GM15510 (cell line): ENCODE measurements around the gene TSPOAP1.

Experiments used
- POLR2A ChIP-seq: IDR thresholded peaks from 3 replicates; pipeline ENCODE4 v1.6.1; 2011; ENCODE audit warnings: borderline replicate concordance; ENCODE audit not compliant: insufficient read length; ENCODE audit errors: extremely low read depth

Gene TSPOAP1

DNA sequence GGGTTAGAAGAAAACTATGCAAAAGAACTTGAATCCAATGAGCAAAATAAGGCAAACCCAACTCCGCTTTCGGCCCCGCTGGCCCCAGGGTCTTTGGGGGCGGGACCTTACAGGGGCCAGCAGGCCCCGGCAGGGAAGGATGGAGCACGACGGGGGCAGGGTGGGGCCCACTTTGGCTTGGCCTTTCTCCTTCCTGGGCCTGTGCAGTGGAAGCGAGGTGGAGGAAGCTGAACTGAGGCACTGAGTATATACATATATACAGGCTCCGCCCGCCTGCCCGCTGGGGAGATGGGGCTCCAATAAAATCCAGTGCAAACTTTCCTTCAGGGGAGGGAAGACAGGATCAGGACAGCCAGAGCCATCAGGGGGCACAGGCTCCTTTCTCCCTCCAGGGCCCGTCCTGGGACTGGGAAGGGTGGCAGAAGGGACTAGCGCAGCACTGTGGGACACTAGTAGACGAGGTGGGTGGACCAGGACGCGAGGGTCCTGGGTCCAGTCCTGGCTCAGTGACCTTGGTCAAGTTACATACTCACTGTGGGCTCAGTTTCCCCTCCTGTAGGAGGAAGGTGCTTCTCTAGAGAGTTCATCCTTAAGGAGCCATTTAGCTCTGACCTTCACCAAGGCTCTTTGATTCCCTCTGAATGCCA, 27.0 kb downstream of the TSPOAP1 start:
- no peak for TF ChIP-seq POLR2A

DNA sequence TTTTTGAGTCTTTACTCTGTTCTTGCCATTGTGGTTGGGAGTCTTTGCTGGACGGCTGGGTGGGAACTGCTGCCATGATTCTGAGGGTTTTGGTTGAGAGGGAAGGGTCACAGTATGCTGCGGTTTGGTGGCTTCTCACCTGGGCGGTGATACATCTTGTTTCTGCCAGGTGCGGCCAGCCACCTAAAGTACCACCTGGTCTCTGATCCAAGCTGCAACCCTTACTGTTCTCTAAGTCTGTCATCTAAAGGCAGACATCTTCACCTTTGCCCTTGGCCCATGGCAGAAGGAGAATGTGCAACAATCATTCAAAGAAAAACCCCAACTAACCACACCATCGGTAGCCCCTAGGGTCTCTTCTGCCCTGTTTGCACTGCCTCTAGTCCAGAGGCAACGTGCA, 28.3 kb downstream of the TSPOAP1 start:
- no peak for TF ChIP-seq POLR2A

DNA sequence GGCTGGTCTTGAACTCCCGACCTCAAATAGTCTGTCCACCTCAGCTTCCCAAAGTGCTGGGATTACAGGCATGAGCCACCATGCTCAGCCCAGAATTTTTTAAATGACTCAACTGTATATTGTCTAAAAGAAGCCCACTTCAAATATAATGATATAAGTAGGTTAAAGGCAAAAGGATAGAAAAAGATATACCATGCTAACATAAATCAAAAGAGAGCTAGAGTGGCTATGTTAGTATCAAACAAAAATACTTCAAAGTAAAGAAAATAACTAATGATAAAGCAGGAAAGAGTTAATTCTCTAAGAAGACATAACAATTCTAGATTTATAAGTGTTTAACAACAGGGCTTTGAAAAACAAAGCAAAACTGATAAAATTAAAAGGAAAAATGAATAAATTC, 34.6 kb downstream of the TSPOAP1 start:
- TF ChIP-seq POLR2A: no peak

DNA sequence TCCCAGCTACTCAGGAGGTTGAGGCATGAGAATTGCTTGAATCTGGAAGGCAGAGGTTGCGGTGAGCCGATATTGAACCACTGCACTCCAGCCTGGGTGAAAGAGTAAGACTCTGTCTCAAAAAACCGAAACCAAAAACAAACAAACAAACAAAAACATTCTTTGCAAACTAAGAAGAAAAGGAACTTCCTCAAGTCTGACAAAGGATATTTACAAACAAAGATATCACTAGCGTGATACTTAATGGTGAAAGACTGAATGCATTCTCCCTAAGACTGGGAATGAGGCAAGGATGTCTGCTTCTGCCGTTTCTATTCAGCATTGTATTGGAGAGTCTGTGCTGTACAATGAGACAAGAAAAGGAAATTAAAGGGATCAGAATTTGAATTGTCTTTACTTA, 37.3 kb downstream of the TSPOAP1 start:
- TF ChIP-seq POLR2A: no peak

DNA sequence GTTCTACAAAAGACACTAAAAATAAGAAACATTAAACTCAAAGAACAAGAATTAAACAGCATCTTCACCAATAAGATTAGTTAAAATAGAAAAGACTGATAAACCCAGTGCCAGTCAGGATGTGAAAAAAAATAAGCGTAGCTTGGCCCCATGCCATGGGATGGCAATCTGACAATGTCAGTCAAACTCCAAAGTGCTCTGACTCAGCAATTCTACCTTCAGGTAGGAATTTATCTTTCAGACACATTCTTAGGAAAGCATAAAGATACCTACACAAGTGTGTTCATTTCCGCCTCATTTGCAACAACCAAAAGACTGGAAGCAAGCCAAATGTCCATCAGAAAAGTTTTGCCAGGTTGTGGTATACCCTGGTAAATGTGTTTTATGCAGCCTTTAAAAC, 38.7 kb downstream of the TSPOAP1 start:
- TF ChIP-seq POLR2A: no peak

DNA sequence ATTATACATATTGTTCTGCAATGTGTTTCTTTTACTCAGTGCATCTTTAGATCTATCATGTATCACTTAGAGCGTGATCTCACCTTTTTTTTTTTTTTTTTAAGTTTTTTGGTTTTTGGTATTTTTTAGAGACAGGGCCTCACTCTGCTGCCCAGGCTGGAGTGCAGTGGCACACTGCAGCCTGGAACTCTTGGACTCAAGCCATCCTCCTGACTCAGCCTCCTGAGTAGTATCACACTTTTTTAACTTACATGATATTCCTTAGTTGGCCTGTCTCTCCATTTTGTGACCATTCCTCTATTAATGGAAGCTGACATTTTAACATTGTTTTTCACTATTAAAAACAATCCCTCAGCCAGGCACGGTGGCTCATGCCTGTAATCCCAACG, 43.2 kb downstream of the TSPOAP1 start:
- no peak for TF ChIP-seq POLR2A

DNA sequence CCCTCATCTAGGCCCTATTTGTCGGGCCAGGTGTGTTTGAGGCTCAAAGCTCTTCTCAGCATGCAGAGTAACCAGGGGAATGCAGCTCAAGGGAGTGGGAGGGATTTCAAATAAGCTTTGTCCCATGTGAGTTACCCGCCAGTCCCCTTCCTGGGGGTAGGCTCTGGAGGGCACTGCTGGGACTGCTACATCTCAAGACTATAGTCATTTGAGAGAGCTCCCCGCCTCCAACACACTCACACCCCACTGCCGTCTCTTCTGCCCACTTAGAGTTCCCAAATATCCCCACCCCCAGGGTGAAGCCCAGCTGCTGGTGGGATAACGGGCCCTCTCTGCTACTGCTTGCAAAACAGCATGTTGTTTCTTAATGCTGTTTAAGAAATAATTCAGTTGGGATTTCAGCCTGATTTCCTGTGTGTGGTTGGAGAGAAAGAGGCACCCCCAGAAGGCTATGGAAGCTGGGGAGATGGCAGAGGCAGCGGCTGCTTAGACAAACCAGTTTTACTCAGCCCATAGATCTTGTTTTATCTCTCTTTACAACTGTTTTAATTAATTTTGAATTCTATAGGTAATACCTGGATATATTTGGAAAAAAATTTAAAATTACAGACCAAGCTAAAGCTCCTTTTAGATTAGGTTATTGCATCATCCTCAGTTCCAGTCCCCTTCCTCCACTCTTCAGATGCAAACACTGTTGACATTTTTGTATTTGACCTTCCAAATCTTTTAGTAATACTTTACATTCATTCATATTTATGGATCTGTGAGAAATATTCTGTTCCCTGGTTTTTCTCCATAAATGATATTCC, 43.8 kb downstream of the TSPOAP1 start:
- TF ChIP-seq POLR2A: no peak

DNA sequence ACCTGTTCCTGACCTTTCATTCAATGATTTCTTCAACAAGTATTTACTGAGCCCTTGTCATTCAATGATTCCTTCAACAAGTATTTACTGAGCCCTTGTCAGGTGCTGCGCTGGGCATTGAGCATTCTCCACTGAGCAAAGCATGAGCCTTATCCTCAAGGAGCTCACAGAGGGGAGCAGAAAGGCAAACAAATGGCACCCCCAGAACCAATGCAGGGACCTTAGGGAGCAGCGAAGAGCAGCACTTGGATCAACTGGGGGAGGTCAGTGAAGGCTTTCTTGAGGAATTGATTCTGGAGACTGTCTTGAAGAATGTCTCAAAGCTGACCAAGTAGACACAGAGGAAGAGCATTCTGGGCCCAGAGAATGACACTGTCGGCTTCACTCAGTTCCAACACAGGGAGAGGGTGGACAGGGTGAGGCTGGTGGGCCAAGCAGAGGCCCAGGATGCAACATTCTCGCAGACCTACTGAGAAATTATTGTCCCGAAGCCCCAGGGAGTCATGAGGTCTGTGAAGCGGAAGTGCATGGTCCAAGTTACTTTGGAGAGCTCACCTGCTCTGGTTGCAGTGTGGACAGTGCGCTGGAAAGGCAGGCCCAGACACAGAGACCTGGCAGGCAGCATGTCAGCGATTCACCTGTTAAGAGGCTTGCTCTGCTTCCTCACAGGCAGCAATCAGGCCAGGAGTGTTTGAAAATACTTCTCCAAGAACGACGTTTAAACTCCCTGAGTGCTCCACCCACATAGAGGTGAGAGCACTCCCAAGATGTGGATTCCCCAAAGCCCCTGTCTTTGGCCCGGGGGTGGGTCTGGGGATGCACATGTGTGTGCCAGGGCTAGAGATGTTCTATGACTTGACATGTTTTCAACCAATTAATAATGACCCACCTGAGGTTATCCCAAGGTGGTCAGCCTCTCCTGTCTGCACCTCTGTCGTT, 44.7 kb downstream of the TSPOAP1 start:
- TF ChIP-seq POLR2A: no peak

DNA sequence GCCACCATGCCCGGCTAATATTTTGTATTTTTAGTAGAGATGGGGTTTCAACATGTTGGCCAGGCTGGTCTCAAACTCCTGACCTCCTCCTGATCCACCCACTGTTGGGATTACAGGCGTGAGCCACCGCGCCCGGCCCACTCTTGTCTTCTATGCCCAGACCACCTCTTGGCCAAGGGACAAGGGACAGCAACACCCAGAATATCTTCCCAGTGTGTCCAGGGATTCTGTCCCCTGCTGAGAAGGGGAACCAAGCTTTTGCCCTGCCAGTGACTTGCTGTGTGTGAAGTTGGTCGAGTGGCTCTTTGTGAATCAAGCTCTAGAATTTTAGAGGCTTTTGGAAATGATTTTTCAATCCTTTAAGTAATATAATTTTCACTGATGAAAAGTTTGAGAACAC, 46.2 kb downstream of the TSPOAP1 start:
- no peak for TF ChIP-seq POLR2A

DNA sequence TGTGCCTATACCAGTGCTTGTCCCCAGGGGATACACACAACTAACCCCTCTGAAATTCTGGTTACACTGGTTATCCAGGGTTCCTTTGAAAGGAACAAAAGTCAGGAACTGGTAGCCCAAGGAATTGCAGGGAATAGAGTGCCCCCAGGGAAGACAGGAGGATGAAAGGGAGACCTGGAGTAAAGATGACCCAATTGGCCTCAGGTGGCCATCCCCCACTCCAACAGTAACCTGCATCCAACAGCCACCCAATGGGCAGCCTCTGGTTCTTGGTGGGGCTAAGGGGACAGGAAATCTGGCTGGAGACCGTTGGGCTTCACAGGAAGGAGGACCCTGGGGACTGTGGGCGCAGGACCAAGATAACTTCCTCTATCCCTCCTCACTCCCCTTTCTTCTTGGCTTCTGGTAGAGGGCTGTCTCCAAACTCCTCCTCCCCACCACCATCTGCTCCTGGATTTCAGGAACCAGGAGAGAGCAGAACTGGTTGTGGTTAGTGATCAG, 47.0 kb downstream of the TSPOAP1 start:
- TF ChIP-seq POLR2A: no peak

DNA sequence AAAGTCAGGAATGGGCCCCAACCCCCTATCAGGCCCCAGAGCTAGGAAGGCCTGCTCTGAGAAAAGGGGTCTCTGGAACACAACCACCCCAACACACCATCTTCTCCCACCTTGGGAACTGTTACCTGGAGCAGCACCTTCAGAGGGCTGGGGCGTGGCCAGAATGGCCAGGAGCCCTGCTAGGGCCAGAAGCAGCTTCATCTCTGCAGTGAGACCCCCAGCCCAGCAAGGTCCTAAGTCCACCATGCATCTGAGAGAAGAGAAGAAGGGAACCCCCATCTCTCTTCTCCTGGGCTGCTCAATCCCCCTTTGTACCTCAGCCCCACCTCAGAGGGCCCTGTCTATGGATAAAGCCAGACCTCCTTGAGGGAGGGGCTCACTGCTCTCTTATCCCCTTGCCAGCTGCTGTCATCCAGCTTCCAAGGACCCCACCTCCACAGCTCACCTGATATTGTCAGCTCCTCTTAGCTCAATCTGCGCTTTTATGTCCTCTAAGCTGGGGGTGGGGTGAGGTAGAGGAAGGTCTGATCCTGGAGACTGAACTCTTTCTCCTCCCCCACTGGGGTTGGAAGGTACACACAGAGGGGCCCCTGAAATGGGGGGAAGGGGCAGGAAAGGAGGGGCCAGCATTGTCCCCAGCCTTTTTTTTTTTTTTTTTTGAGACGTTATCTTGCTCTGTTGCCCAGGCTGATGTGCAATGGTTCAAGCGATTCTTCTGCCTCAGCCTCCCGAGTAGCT, 47.9 kb downstream of the TSPOAP1 start, which contains the start of gene MPO:
Gene MPO, minus strand, starts transcription at position 456 of the 738 bp plus-strand sequence. Its CDS starts 177 bp downstream, at position 279.
- no peak for TF ChIP-seq POLR2A

DNA sequence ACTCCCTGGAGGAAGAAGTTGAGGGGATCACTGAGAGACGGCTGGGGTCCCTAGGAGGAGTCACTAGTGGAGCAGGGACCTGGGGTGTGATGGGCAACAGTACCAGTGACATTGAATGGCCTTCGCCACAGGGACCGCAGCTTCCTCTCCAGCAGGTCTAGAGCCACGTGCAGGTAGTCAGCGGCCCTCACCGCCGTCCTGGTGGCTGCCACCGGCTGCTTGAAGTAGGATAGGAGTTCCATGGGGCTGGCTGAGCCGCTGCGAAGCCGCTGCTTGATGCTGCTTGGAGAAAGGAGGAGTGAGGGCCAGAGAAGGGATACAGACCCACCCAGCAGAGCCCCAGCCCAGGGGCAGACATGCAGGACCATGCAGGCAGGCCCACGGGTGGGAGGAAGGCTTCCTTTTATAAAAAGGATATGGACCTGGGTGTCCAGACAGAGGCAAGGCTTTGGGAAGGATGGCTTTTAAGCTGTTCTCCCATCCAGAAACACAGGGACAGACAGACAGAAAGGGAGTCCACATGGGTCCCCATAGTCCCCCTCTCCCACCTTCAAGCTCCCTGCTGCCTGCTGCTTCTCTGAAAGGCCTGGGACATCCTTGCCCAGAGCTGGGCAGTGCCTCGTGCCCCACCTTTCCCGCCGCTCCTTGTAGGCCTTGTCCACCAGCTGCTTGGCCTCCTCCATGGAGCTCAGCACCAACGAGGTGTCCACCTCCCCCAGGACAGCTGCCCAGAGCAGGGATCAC, 48.7 kb downstream of the TSPOAP1 start:
- no peak for TF ChIP-seq POLR2A

DNA sequence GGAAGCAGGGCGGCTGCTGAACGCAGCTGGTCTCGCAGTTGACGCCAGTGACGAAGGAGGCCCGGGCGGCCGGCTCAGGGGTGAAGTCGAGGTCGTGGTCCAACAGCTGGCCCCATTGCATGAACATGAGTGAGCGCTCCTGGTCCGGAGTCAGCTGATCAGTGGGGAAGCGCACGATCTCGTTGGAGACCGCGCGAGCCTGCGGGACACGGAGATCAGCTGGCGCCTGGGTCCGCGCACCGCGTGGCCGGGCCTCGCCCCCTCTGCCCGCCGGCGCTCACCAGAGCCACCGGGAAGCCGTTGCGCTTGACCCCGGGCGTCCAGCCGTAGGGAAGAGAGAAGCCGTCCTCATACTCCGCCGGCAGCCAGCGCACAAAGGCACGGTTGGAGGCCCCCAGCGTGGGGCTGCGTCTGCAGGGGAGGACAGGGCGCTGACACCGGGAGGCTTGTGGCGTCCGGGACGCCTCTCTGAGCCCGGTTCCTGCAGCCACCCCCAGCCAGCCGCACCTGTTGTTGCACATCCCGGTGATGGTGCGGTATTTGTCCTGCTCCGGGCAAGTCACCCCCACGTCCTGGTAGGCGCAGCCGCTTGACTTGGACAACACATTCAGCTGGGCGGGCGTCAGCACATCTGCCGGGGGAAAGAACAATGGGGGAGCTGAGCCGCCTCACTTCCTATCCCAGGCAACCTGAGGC, 49.4 kb downstream of the TSPOAP1 start:
- TF ChIP-seq POLR2A: no peak
